ENCODE measurements around the gene SNX2.
"Not testable (repeated sequence)": the region's sequence is repeated elsewhere in the genome, so short reads cannot be mapped to it uniquely, and the experiment has no call there.

SNX2 gene

DNA sequence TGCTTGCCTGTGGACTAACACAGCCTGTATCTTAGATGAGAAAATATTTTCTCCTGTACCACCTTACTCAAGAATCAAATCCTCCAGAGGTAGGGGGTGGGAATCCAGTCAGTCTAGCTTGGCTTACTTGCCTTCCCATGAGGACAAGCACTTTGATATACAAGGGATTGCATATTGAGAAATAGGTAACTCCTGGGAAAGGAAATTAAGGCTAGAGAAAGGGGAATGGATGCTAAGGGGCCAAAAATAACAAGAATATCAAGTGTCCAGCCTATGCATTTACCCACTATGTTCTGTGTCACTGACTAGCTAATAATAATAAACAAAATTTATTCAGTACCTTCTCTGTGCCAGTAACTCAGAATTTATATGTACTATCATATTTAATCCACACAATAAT, 21.4 kb upstream of the SNX2 start:
- Histone ChIP-seq H3K4me1 (ENCODE audit: control insufficient read depth, insufficient read depth, low read length) (peaks cover 8% of the 10 kb centered on the region), H3K36me3 (ENCODE audit: control insufficient read depth, insufficient read depth, low read length, severe bottlenecking) (no peaks in the 10 kb centered on the region), H3K4me3 (ENCODE audit: low read length) (no peak overlapping the region), H3K9me3 (ENCODE audit: control insufficient read depth, low read length) (no peaks in the 10 kb centered on the region), H3K9ac (ENCODE audit: low read length) (no peak overlapping the region), H3K27me3 (replicated peaks; ENCODE audit: control insufficient read depth, insufficient read depth, low read length) (no peaks in the 10 kb centered on the region)
- no peak for DNase-seq (ENCODE audit: low read depth)

DNA sequence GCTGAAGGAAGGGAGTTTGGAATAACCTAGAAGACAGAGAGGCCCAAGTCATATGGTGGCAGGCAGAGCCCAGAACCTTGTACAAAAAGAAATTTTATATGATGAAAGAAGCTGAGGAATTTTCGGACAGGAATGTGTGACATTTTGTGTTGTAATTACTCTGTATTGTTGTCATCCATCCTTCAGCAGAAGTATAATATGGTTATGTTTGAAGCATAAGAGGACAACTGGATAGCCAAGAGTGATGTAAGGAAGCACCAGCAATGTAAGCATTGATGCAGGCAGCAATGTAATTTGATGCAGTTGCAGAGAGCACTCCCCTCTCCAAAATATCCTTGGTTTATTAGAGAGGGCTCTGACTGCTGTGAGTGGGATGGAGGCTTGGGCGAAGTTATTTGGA, 19.1 kb upstream of the SNX2 start:
- Histone ChIP-seq H3K9ac (ENCODE audit: low read length) (no peak overlapping the region), H3K4me1 (ENCODE audit: control insufficient read depth, insufficient read depth, low read length) (peaks cover 8% of the 10 kb centered on the region), H3K36me3 (ENCODE audit: control insufficient read depth, insufficient read depth, low read length, severe bottlenecking) (no peaks in the 10 kb centered on the region), H3K4me3 (ENCODE audit: low read length) (no peak overlapping the region), H3K27me3 (replicated peaks; ENCODE audit: control insufficient read depth, insufficient read depth, low read length) (no peaks in the 10 kb centered on the region), H3K9me3 (ENCODE audit: control insufficient read depth, low read length) (no peaks in the 10 kb centered on the region)
- DNase-seq (ENCODE audit: low read depth): no peak

DNA sequence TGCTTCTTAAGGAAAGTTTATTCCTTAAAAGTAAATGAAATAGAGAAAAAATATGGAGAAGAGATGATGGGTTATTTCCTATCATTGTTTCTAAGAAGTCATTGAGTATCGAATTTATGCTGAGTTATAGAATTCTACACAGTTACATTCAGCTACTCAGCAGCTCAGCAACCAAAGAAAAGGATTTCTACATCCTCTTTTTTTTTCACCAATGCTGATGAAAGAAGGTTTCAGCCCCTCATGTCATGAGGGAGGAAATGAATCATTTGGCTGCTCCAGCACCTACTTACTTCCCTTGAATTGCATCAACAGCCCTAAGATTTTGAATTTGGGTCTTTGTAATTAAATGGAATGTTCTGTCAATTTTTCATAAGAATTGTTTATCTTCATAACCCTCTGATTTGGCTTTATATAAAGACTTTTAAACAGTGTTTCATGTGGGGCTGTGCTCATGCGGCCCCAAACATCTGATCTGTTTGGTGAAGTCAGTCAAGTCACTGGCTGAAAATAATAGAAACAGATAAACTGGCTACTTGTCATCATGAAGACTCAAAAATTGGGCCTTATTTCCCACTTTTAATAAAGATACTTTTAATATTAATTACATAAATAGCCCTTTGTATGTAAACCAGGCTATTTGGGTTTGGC, 18.5 kb upstream of the SNX2 start:
- Histone ChIP-seq H3K4me1 (ENCODE audit: control insufficient read depth, insufficient read depth, low read length) (peaks cover 8% of the 10 kb centered on the region), H3K4me3 (ENCODE audit: low read length) (no peak overlapping the region), H3K9ac (ENCODE audit: low read length) (no peak overlapping the region), H3K9me3 (ENCODE audit: control insufficient read depth, low read length) (no peaks in the 10 kb centered on the region), H3K27me3 (replicated peaks; ENCODE audit: control insufficient read depth, insufficient read depth, low read length) (no peaks in the 10 kb centered on the region), H3K36me3 (ENCODE audit: control insufficient read depth, insufficient read depth, low read length, severe bottlenecking) (no peaks in the 10 kb centered on the region)
- DNase-seq (ENCODE audit: low read depth): peak; percentile 78

DNA sequence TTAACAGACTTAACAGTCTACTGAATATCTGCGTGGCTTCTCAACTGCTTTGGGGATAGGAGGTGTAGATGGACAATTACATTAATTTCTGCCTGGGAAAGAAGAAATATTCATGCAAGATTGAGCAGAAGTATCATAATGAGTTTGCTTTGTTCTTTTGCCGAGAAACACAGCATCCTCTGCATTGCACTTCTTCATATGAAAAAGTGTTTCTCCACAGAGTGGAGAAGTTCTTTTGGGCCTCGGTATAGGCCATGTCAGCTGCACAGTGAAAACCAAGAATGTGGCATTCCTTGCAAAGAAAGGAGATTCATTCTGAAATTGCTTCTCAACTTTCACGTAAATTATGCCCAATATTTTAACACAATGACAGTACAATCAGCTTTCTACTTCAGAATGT, 17.6 kb upstream of the SNX2 start:
- H3K9me3 ChIP-seq (ENCODE audit: control insufficient read depth, low read length): no peaks in the 10 kb centered on the region
- DNase-seq (ENCODE audit: low read depth): no peak
- H3K36me3 ChIP-seq (ENCODE audit: control insufficient read depth, insufficient read depth, low read length, severe bottlenecking): no peaks in the 10 kb centered on the region
- H3K9ac ChIP-seq (ENCODE audit: low read length): no peak overlapping the region
- H3K27me3 ChIP-seq (replicated peaks; ENCODE audit: control insufficient read depth, insufficient read depth, low read length): no peaks in the 10 kb centered on the region
- no peak overlapping the region for H3K4me3 ChIP-seq (ENCODE audit: low read length)
- H3K4me1 ChIP-seq (ENCODE audit: control insufficient read depth, insufficient read depth, low read length): peaks cover 8% of the 10 kb centered on the region

DNA sequence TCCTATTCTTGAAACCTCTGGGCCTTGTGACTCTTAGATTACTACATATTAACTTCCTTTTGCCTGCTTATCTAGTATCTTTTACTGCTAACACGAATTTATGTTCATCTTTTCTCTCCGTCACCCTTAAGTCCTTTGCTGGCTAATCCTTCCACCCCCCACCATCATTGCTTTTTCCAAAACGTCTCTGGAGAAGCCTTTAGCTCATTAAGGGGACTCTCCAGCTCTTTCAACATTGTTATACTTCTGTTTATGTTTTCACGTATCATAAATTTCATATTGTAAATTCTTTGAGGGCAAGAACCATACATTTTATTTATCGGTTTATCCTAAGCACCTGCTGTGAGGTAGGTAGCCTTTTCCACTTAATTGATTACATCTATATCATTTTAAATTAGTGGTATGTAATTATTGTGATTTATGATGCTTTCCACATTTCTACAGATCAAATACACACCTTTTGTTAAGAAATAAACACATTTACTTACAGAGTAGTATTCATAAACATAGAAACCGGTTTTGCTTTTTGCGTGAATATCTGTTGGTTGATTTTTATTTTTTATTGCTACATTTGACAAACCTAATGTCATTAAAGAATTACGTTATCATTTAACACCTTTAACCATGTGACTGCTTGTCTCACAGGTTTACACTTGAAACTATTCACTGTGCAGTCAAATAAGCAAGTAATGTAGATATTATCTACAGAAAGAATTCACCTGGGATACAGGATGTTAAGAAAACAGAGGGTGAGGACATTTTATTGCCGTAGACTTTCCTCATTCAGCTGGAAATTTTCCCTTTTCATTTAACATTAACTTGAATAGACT, 15.4 kb upstream of the SNX2 start:
- H3K9me3 ChIP-seq (ENCODE audit: control insufficient read depth, low read length): no peaks in the 10 kb centered on the region
- no peak for DNase-seq (ENCODE audit: low read depth)
- H3K4me3 ChIP-seq (ENCODE audit: low read length): no peak overlapping the region
- no peaks in the 10 kb centered on the region for H3K27me3 ChIP-seq (replicated peaks; ENCODE audit: control insufficient read depth, insufficient read depth, low read length)
- H3K9ac ChIP-seq (ENCODE audit: low read length): no peak overlapping the region
- no peaks in the 10 kb centered on the region for H3K36me3 ChIP-seq (ENCODE audit: control insufficient read depth, insufficient read depth, low read length, severe bottlenecking)
- peaks cover 8% of the 10 kb centered on the region for H3K4me1 ChIP-seq (ENCODE audit: control insufficient read depth, insufficient read depth, low read length)

DNA sequence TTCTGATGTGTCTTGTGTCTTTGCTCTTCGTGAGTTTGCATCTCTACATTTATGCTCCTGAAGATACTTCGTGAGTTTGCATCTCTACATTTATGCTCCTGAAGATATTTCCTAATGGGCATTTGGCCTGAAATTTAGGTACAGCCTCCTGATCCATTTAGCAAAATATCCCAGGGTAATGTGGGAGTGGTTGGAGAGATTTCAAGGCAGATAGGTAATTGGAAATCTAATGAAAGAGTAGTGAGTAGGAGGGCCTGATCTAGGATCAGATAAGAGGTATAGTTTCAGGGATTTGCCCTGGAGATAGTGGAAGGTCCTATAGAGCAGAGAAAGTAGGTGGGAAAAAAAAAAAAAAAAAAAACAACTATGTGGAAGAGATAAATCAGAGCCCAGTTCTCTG, 14.6 kb upstream of the SNX2 start:
- H3K9me3 ChIP-seq (ENCODE audit: control insufficient read depth, low read length): no peaks in the 10 kb centered on the region
- H3K4me3 ChIP-seq (ENCODE audit: low read length): no peak overlapping the region

DNA sequence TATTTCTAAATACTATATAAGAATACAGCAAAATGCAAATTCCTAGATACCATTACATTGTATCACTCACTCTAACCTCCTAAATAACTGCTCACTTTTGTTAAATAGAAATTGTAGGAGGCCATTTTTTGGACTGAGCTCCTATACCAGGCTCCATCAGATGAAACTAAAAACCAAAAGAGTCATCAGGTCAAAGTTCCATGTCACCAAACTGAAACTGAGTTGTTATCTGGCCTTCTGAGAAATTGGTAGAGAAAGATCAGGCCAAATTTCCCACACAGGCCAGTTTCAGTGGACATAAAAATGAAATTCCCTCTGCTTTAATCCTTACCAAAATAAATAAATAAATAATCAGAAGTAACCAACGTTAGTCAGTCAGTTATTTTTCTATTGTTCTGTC, 13.8 kb upstream of the SNX2 start:
- H3K9me3 ChIP-seq (ENCODE audit: control insufficient read depth, low read length): no peaks in the 10 kb centered on the region
- H3K4me3 ChIP-seq (ENCODE audit: low read length): no peak overlapping the region
- no peak overlapping the region for H3K9ac ChIP-seq (ENCODE audit: low read length)
- peaks cover under 1% of the 10 kb centered on the region for H3K4me1 ChIP-seq (ENCODE audit: control insufficient read depth, insufficient read depth, low read length)
- H3K27me3 ChIP-seq (replicated peaks; ENCODE audit: control insufficient read depth, insufficient read depth, low read length): no peaks in the 10 kb centered on the region
- H3K36me3 ChIP-seq (ENCODE audit: control insufficient read depth, insufficient read depth, low read length, severe bottlenecking): no peaks in the 10 kb centered on the region
- no peak for DNase-seq (ENCODE audit: low read depth)

More for the DNA sequence above, 14.6 kb upstream of the SNX2 start:
- Histone ChIP-seq H3K27me3 (replicated peaks; ENCODE audit: control insufficient read depth, insufficient read depth, low read length) (no peaks in the 10 kb centered on the region), H3K9ac (ENCODE audit: low read length) (no peak overlapping the region), H3K36me3 (ENCODE audit: control insufficient read depth, insufficient read depth, low read length, severe bottlenecking) (no peaks in the 10 kb centered on the region), H3K4me1 (ENCODE audit: control insufficient read depth, insufficient read depth, low read length) (peaks cover 8% of the 10 kb centered on the region)
- no peak for DNase-seq (ENCODE audit: low read depth)

DNA sequence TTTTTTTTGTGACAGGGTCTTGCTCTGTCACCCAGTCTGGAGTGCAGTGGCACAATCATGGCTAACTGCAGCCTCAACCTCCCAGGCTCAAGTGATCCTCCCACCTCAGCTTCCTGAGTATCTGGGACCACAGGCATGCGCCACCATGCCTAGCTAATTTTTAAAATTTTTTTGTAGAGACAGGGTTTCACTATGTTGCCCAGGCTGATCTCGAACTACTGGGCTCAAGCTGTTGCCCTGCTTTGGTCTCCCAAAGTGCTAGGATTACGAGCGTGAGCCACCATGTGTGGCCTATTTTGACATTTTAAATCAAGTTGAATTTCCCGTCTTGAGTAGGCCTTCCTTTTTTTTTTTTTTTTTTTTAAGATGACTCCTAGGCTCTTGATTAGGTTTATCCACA, 13.0 kb upstream of the SNX2 start:
- not testable (repeated sequence) for H3K4me3 ChIP-seq (ENCODE audit: low read length); H3K4me1 ChIP-seq (ENCODE audit: control insufficient read depth, insufficient read depth, low read length); H3K9ac ChIP-seq (ENCODE audit: low read length); H3K27me3 ChIP-seq (replicated peaks; ENCODE audit: control insufficient read depth, insufficient read depth, low read length); DNase-seq (ENCODE audit: low read depth); H3K9me3 ChIP-seq (ENCODE audit: control insufficient read depth, low read length); H3K36me3 ChIP-seq (ENCODE audit: control insufficient read depth, insufficient read depth, low read length, severe bottlenecking)

DNA sequence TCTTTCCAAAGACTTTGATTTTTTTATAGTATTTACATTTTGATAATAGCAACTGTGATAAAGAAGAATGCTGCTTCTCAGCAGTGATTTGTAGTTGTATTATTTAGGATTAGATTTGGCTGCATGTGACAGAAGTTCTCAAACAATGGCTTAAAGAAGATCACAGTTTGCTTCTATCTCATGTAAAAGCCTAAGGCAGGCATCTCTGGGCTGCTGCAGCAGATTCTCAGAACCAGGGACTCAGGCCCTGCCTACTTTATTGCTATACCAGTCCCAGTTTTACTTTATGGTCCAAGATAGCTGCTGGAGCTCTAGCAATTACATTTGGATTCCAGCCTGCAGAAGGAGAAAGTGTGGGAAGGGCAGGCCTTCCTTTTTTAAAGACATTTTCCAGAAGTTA, 8.8 kb upstream of the SNX2 start:
- Histone ChIP-seq H3K9me3 (ENCODE audit: control insufficient read depth, low read length) (no peaks in the 10 kb centered on the region), H3K36me3 (ENCODE audit: control insufficient read depth, insufficient read depth, low read length, severe bottlenecking) (no peaks in the 10 kb centered on the region), H3K9ac (ENCODE audit: low read length) (no peak overlapping the region), H3K4me1 (ENCODE audit: control insufficient read depth, insufficient read depth, low read length) (no peaks in the 10 kb centered on the region), H3K4me3 (ENCODE audit: low read length) (no peak overlapping the region), H3K27me3 (replicated peaks; ENCODE audit: control insufficient read depth, insufficient read depth, low read length) (no peaks in the 10 kb centered on the region)
- DNase-seq (ENCODE audit: low read depth): no peak

DNA sequence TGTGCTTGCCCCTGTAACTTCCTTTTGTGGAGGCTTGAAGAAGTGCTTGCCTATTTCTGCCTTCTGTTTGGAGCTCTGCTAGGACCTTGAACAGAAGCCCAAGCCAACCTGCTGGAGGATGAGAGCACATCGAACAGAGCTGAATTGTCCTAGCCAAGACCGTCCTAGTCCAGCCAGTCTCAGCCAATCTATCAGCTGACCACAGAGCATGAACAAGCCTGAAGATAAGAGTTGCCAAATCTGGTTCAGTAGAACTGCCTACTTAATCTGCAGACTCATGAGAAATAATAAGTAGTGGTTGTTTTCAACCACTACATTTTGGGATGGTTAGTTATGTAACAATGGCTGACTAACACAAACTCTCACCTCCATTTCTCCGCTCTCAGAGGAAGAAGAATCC, 4.4 kb upstream of the SNX2 start:
- no peaks in the 10 kb centered on the region for H3K27me3 ChIP-seq (replicated peaks; ENCODE audit: control insufficient read depth, insufficient read depth, low read length)
- DNase-seq (ENCODE audit: low read depth): no peak
- H3K4me3 ChIP-seq (ENCODE audit: low read length): no peak overlapping the region

DNA sequence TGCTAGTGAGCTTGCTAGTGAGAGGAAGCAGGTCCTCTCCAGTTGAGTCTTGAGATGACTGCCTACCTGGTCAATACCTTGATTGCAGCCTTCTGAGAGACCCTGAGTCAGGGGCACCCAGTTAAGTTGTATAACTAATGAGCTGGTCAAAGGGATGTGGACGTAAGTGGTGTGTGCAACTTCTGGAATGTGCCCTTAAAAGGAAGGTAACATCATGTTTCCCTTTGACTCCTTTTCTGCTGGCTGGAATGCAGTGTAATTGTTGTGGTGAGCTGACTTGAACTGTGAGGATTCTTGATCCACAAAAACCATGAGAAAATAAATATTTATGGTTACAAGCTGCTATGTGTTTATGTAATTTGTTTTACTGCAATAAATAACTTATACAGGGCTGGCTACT, 2.4 kb upstream of the SNX2 start:
- Histone ChIP-seq H3K9ac (ENCODE audit: low read length) (no peak overlapping the region), H3K27me3 (replicated peaks; ENCODE audit: control insufficient read depth, insufficient read depth, low read length) (no peaks in the 10 kb centered on the region), H3K4me3 (ENCODE audit: low read length) (no peak overlapping the region), H3K9me3 (ENCODE audit: control insufficient read depth, low read length) (no peaks in the 10 kb centered on the region), H3K36me3 (ENCODE audit: control insufficient read depth, insufficient read depth, low read length, severe bottlenecking) (no peaks in the 10 kb centered on the region), H3K4me1 (ENCODE audit: control insufficient read depth, insufficient read depth, low read length) (peaks cover 16% of the 10 kb centered on the region)
- DNase-seq (ENCODE audit: low read depth): no peak

More for the DNA sequence above, 4.4 kb upstream of the SNX2 start:
- Histone ChIP-seq H3K9me3 (ENCODE audit: control insufficient read depth, low read length) (no peaks in the 10 kb centered on the region), H3K4me1 (ENCODE audit: control insufficient read depth, insufficient read depth, low read length) (no peaks in the 10 kb centered on the region), H3K9ac (ENCODE audit: low read length) (no peak overlapping the region), H3K36me3 (ENCODE audit: control insufficient read depth, insufficient read depth, low read length, severe bottlenecking) (no peaks in the 10 kb centered on the region)

All from adipocyte (in vitro differentiated cells).